Jurkat, Clone E6-1 (cell line): ENCODE results near the gene GGACT.

ENCODE experiments used
- DNase-seq: peaks from one replicate; pipeline ENCODE4 v3.0.0-alpha.2; 2011; ENCODE audit warnings: low read depth, low spot score
- H3K4me3 ChIP-seq: 2 replicates; pipeline ENCODE4 v1.5.1; 2011; ENCODE audit warnings: mild to moderate bottlenecking, low read length, control low read depth, moderate library complexity

GGACT gene

DNA sequence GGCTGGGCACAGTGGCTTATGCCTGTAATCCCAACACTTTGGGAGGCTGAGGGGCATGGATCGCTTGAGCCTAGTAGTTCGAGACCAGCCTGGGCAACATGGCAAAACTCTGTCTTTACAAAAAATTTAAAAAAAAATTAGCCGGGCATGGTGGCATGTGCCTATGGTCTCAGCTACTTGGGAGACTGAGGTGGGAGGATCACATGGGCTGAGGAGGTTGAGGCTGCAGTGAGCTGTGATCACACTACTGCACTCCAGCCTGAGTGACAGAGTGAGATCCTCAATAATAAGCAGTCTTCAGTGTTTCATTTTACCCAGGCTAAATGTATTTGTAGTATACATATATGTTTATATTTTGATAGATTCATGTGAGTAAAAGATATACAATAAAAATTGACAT lies 85.0 kb downstream of the GGACT start:
- no peak overlapping the region for H3K4me3 ChIP-seq
- DNase-seq = no peak

DNA sequence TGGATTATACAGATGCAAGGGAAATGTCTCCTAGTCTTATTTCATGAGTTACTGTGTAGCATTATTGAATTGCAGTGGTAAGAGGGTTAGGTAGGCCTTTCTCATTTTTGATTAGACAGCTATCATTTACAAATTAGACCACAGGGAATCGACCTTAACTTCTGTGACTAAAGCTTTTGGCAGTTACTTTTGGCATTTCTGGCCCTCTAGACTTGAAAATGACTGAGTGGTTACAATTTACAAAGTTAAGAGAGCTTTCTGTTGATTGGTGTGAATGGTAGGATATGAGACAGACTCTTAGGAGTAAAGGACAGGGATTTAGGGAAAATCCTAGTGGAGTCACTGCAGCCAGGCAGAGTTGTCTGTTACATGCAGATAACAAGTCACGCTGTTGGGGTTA lies 86.1 kb downstream of the GGACT start:
- H3K4me3 ChIP-seq = no peak overlapping the region
- DNase-seq = no peak

DNA sequence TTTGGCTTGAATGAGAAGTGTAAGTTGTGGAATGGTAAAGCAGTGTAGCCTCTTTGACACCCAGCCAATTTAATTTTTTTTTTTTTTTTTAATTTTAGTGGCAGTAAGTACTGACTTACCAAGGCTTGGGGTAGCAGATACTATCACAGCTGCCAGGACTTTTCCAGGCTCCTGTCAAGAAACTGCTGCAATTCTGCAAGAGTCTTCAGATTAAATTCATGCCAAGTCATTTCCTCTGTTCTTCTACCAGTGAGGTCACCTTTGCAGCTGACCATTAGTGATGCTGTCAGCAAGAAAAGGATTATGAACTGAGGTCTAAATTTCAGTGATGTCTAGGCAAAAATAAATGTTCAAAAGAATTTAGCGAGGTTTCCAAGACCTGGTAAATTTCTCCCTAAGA lies 91.2 kb downstream of the GGACT start:
- DNase-seq = no peak
- no peak overlapping the region for H3K4me3 ChIP-seq

DNA sequence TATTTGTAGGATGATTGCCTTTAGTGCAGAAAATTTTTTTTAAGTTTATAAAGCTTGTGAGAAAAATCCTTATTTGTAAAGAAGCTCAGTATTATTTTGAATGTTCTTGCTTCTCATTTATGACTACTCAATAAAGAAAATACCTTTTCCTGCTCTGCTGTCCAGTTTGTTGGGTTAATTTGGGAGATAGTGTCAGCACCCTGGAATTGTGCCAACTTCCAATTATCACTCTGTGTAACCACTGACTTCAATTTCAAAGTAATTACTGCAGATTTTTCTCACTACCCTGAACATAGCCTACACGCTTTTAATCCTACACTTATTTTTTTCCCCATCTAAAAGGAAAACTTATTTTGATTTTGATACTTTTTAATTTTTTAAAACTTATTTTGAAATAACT lies 93.1 kb downstream of the GGACT start:
- no peak for DNase-seq

DNA sequence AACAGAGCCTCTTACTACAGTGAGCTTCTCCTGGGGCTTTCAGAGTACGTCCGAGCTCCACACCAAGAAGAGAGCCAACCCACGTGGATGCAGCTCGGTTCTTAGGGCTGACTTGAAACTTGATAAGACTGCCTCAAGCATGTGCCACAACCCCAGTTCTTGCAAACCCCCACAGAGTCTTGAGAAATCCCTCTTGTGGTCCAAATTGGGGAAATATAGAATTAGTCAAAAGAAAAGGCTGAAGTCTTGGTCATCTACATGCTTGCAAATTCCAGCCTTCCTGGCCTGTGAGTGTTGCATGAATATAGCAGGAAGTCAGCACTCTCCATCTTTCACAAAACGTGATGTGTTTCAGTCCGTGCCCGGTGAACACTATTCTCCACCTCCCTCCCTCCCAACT lies 95.2 kb downstream of the GGACT start:
- DNase-seq = no peak
- H3K4me3 ChIP-seq = no peak overlapping the region

More for the DNA sequence above, 93.1 kb downstream of the GGACT start:
- H3K4me3 ChIP-seq = no peak overlapping the region

DNA sequence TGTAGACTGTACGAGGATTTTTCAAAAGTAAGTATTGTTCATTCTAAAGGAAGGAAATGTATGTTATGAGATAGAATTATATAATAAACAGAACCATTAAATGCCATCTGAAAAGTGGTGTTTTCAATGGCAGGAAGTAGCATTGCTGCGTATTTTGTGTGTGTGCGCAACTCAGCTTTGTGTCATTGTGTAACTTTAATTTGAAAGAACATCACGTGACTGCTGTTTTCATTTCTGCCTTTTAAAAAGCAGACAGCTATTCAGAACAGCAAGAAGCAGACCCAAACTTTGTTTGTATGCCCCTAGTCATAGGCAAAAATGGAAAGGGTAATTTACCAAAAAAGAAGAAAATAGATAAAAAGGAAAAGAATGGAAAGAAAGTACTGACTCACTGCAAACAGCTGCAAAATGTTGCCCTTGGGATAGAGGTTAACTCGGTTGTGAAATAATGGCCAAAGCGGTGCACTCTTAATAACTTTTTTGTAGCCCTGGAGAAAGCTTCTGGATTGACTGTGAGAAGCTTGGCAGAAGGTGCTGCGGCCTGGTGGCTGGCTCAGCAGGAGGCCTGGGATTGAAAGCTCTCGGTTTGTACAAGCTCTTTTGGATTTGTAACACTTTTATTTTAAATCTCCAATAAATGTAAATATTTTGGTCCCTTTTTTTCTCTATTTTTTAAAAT lies 97.3 kb downstream of the GGACT start:
- no peak overlapping the region for H3K4me3 ChIP-seq
- no peak for DNase-seq

DNA sequence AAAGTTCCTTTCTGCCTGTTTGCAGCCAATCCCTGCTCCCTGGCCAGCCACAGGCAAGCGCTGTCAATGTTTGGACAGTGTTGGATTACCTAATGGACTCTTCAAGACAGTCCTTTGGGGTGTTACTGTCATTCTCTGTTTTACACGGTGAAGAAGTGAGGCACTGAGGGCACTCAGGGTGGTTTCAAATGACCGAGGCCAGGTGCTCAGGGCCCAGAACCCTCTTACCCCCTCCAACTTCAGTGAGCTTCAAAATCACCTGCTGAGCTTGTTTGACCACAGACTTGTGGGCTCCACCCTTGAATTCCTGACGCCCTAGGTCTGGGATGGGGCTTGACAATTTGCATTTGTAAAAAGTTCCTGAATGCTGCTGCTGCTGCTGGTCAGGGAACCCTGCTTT lies 97.9 kb downstream of the GGACT start:
- no peak for DNase-seq
- H3K4me3 ChIP-seq = no peak overlapping the region

DNA sequence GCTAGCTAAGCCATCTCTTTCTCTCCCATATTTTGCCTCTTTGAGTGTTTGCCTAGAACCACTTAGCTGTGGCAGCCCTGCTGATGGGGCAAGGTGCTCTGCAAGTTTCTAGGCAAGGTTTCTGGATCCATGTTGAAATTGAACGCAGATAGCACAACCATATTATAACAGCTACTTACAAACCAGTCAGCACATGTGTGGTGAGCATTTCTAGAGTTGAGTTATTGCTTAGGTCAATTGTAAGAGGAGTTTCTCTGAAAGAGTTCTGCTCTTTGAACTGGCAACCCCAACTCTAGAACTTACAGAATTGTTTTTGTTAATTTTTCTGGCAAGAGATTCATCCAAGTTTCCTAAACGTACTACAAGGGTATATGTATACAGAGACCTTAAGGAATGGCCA lies 103.3 kb downstream of the GGACT start:
- no peak for DNase-seq
- H3K4me3 ChIP-seq = no peak overlapping the region

DNA sequence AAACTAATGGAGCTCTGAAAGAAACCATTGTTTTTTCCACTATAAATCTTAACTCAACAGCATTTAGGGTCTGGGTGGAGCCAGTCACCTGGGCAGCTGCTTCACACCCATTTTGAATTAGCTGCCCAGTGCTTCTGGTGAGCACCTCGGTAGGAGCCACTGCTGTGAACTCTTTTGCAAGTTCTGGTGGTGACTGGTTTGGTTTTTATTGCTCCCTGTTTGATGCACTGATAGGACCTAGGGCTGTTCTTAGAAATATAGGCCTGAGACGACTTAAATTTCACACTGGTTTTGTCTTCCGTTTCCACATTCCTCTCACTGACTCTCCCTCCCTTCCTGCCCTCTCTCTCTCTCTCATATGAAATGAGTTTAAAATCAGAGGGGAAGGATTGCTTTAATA lies 103.9 kb downstream of the GGACT start:
- H3K4me3 ChIP-seq = no peak overlapping the region
- no peak for DNase-seq

DNA sequence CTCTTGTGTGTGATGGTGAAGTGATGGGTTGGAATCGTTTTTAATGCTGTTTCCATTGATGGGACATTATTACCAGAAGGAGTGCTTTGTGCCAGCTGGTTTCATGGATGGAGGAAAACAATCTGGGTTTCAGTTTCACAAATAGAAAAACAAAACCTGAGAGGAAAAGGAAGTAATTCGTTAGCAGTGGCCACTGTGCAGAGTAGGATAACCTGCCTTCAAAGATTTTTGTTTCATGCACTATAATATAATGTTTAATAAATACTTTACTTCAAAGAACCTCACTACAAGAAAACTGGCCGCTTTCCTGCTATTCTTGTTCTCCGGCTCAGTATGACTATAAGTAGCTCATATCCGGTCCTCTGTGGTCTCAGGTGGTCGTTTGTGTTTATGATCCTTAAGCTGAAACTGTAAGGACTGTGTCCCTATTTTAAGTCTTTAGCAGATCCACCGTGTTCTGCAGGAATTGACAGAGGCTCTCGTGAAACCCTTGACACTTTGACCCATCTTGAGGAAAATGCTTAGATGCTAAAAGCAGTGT lies 104.7 kb downstream of the GGACT start:
- no peak for DNase-seq
- no peak overlapping the region for H3K4me3 ChIP-seq

DNA sequence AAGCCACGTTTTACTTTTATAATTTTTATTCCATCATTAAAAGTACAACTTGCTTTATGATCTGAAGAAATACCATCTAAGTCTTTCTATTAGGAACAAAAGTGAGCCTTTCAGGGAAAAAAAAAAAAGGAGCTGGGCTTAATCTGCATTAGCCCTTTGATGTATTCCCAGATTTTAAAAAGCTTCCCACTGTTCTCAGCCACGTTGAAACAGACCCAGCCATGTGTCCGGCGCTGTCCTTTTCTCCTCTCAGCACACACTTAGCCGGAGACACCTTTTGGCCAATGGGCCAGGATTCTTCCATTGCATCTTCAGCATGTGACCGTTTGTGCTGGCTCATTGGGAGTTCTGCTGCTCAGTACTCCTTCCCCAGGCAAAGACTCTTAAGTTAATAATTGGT lies 105.5 kb downstream of the GGACT start:
- no peak overlapping the region for H3K4me3 ChIP-seq

DNA sequence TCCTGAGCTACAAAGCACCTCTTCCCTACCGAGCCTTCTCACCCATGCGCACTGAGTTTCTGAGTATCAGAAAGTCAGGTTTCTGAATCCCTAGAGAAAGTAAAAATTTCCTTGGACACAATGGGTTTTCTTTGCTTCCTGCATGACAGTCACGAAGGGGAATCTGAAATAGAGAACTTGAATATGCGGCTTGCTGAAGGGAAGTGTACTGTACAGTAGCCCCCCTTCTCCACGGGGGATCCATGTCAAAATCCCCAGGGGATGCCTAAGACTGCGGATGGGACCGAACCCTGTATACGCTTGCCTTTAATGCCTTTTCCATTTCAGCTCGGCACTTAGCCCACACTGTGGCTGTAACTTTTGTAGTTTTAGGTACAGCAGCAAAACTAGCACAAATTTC lies 107.9 kb downstream of the GGACT start:
- no peak overlapping the region for H3K4me3 ChIP-seq
- no peak for DNase-seq

More for the DNA sequence above, 105.5 kb downstream of the GGACT start:
- no peak for DNase-seq
